SK-N-SH treated with all-trans-retinoic acid at 6 μM for 48 hours (cell line): ENCODE data around the gene PARVB.

Experiments used
- ATAC-seq: fragments of 200-7000 bp; cut with Tn5 transposase; 3 replicates; pipeline ENCODE4 v1.9.1; 2020; ENCODE audit warnings: mild to moderate bottlenecking, moderate library complexity
- ARNTL ChIP-seq: fragments of 450-650 bp; formaldehyde crosslinking; IDR thresholded peaks from 2 replicates; pipeline ENCODE4 v1.5.0; 2020; ENCODE audit warnings: low read depth, mild to moderate bottlenecking, moderate library complexity, borderline replicate concordance
- BACH2 ChIP-seq: fragments of 250-450 bp; sonication (Bioruptor Pico); IDR thresholded peaks from 2 replicates; pipeline ENCODE4 v1.9.0; 2021; ENCODE audit warnings: mild to moderate bottlenecking, borderline replicate concordance
- CSDC2 ChIP-seq: fragments of 250-450 bp; sonication (Bioruptor Pico); IDR thresholded peaks from 2 replicates; pipeline ENCODE4 v1.5.0; 2020; ENCODE audit warnings: mild to moderate bottlenecking, moderate library complexity
- ESRRG ChIP-seq: fragments of 250-450 bp; sonication (Bioruptor Pico); IDR thresholded peaks from 2 replicates; pipeline ENCODE4 v1.6.1; 2021; ENCODE audit warnings: mild to moderate bottlenecking
- GLIS3 ChIP-seq: fragments of 250-450 bp; sonication (Bioruptor Pico); IDR thresholded peaks from 2 replicates; pipeline ENCODE4 v1.5.0; 2020; ENCODE audit warnings: mild to moderate bottlenecking, moderate library complexity
- ISL1 ChIP-seq: fragments of 250-450 bp; sonication (Bioruptor Pico); IDR thresholded peaks from 2 replicates; pipeline ENCODE4 v2.1.2; 2022; ENCODE audit warnings: mild to moderate bottlenecking, moderate library complexity
- OSR1 ChIP-seq: fragments of 250-450 bp; sonication (Bioruptor Pico); IDR thresholded peaks from 2 replicates; pipeline ENCODE4 v1.8.0; 2022; ENCODE audit warnings: moderate library complexity, mild to moderate bottlenecking, inconsistent platforms
- PPARA ChIP-seq: fragments of 250-450 bp; sonication (Bioruptor Pico); IDR thresholded peaks from 2 replicates; pipeline ENCODE4 v1.5.0; 2020; ENCODE audit warnings: mild to moderate bottlenecking, borderline replicate concordance
- RARB ChIP-seq: fragments of 250-450 bp; sonication (Bioruptor Pico); IDR thresholded peaks from 2 replicates; pipeline ENCODE4 v1.8.0; 2021; ENCODE audit warnings: mild to moderate bottlenecking, moderate library complexity
- SNAI2 ChIP-seq: fragments of 250-450 bp; sonication (Bioruptor Pico); IDR thresholded peaks from 2 replicates; pipeline ENCODE4 v1.5.0; 2020; ENCODE audit warnings: mild to moderate bottlenecking, moderate library complexity
- TCF4 ChIP-seq: fragments of 250-450 bp; sonication (Bioruptor Pico); IDR thresholded peaks from 2 replicates; pipeline ENCODE4 v1.8.0; 2021; ENCODE audit warnings: mild to moderate bottlenecking, moderate library complexity, borderline replicate concordance
- TOX ChIP-seq: fragments of 250-450 bp; sonication (Bioruptor Pico); IDR thresholded peaks from 2 replicates; pipeline ENCODE4 v1.8.0; 2021; ENCODE audit warnings: mild to moderate bottlenecking, moderate library complexity, borderline replicate concordance
- TSHZ2 ChIP-seq: fragments of 250-450 bp; sonication (Bioruptor Pico); IDR thresholded peaks from 2 replicates; pipeline ENCODE4 v1.5.0; 2020; ENCODE audit warnings: mild to moderate bottlenecking, moderate library complexity
- ZC3H10 ChIP-seq: fragments of 250-450 bp; sonication (Bioruptor Pico); IDR thresholded peaks from 2 replicates; pipeline ENCODE4 v1.5.1; 2021; ENCODE audit warnings: mild to moderate bottlenecking, moderate library complexity
- ZFP3 ChIP-seq: fragments of 250-450 bp; sonication (Bioruptor Pico); IDR thresholded peaks from 2 replicates; pipeline ENCODE4 v1.5.0; 2020; ENCODE audit warnings: mild to moderate bottlenecking, moderate library complexity
- ZFP30 ChIP-seq: fragments of 450-650 bp; formaldehyde crosslinking; IDR thresholded peaks from 2 replicates; pipeline ENCODE4 v1.5.0; 2022; ENCODE audit warnings: mild to moderate bottlenecking, moderate library complexity
- ZNF565 ChIP-seq: fragments of 450-650 bp; formaldehyde crosslinking; conservative IDR thresholded peaks from 2 replicates; pipeline ENCODE4 v1.5.0; 2020; ENCODE audit warnings: low read depth, mild to moderate bottlenecking, moderate library complexity
- ZNF70 ChIP-seq: fragments of 450-650 bp; formaldehyde crosslinking; IDR thresholded peaks from 2 replicates; pipeline ENCODE4 v1.5.0; 2020; ENCODE audit warnings: mild to moderate bottlenecking, moderate library complexity
- ZNF8 ChIP-seq: fragments of 450-650 bp; formaldehyde crosslinking; IDR thresholded peaks from 2 replicates; pipeline ENCODE4 v1.5.0; 2020; ENCODE audit warnings: mild to moderate bottlenecking, moderate library complexity
- TF ChIP-seq, protein P1 (sequence below): fragments of 250-450 bp; sonication (Bioruptor Pico); IDR thresholded peaks from 2 replicates; pipeline ENCODE4 v1.8.0; 2021; ENCODE audit warnings: low read depth, mild to moderate bottlenecking, moderate library complexity, borderline replicate concordance
- TF ChIP-seq, protein P2 (sequence below): fragments of 250-450 bp; sonication (Bioruptor Pico); IDR thresholded peaks from 2 replicates; pipeline ENCODE4 v1.5.1; 2021; ENCODE audit warnings: mild to moderate bottlenecking, moderate library complexity
- TF ChIP-seq, protein P3 (sequence below): fragments of 250-450 bp; sonication (Bioruptor Pico); IDR thresholded peaks from 2 replicates; pipeline ENCODE4 v1.5.1; 2020; ENCODE audit warnings: low read depth, mild to moderate bottlenecking, moderate library complexity

PARVB gene

DNA sequence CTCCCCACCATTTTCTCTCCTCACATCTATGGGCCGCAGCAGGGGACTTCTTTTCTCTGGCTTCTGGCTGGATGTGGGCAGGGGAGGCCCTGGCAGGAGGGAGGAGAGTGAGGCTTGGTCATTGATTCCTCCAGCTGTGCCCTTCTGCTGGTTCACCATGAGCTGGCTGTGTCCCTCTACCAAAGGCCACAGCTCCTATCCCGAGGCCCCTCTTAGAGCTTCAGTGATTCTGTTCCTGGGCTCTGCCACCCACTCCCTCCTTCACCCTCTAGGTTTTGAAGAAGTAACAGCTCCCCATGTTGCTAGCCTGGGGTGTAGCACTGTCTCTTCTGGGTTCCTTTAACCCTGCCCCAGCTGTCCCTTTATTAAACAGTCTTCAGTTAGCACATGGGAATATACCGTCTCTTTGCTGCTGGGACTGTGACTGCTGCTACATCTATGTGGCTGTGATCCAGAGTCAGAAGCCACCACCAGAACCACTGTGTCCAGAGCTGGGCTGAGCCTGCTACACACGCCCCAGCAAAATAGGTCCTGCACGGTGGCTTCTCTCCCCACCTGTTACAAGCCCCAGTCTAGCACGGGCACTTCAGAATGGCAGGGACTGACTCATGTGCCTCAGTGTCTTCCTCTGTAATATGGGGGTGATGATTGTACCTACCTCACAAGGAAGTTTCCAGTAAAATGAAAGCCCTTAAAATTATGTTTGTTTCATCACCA is 156.0 kb downstream of the PARVB start:
- ATAC-seq: no peak
- TF ChIP-seq ARNTL (CRISPR knock-in tag) (no peak), ISL1 (CRISPR knock-in tag) (no peak), ESRRG (no peak), CSDC2 (CRISPR knock-in tag) (no peak), ZNF565 (CRISPR knock-in tag) (no peak), ZC3H10 (CRISPR knock-in tag) (no peak), RARB (no peak), GLIS3 (no peak), SNAI2 (no peak), TCF4 (CRISPR knock-in tag) (no peak), ZNF8 (no peak), PPARA (CRISPR knock-in tag) (no peak)
- TF ChIP-seq, protein P1, sequence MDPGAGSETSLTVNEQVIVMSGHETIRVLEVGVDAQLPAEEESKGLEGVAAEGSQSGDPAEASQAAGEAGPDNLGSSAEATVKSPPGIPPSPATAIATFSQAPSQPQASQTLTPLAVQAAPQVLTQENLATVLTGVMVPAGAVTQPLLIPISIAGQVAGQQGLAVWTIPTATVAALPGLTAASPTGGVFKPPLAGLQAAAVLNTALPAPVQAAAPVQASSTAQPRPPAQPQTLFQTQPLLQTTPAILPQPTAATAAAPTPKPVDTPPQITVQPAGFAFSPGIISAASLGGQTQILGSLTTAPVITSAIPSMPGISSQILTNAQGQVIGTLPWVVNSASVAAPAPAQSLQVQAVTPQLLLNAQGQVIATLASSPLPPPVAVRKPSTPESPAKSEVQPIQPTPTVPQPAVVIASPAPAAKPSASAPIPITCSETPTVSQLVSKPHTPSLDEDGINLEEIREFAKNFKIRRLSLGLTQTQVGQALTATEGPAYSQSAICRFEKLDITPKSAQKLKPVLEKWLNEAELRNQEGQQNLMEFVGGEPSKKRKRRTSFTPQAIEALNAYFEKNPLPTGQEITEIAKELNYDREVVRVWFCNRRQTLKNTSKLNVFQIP (CRISPR knock-in tag): no peak

DNA sequence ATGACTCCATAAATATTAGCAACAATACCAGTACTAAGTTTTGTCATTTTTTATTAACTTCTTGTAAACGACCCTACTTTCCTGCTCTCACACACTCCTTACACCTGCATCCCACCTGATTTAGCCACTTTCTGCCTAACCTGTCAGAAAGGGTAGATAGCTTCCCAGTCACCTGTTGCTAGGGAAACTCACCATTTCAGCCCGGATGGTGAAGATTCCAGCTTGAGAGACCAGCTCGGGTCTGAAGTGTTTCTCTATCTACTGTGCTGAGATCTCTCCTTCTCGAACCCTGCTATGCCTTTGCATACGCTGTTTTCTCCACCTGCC is 156.6 kb downstream of the PARVB start, which contains the start of gene PARVG:
Gene PARVG, plus strand, starts transcription at position 220 of the 327 bp plus-strand sequence. CDS start 2,405 bp downstream, outside the sequence.
- peak; percentile 26; the same call in 1 of the 3 replicates for ATAC-seq
- TF ChIP-seq TCF4 (CRISPR knock-in tag): no peak
- no peak for TF ChIP-seq ZNF565 (CRISPR knock-in tag)
- TF ChIP-seq ZNF70 (CRISPR knock-in tag): no peak
- no peak for TF ChIP-seq PPARA (CRISPR knock-in tag)
- TF ChIP-seq BACH2: no peak
- no peak for TF ChIP-seq ZFP3 (CRISPR knock-in tag)
- TF ChIP-seq, protein P2, sequence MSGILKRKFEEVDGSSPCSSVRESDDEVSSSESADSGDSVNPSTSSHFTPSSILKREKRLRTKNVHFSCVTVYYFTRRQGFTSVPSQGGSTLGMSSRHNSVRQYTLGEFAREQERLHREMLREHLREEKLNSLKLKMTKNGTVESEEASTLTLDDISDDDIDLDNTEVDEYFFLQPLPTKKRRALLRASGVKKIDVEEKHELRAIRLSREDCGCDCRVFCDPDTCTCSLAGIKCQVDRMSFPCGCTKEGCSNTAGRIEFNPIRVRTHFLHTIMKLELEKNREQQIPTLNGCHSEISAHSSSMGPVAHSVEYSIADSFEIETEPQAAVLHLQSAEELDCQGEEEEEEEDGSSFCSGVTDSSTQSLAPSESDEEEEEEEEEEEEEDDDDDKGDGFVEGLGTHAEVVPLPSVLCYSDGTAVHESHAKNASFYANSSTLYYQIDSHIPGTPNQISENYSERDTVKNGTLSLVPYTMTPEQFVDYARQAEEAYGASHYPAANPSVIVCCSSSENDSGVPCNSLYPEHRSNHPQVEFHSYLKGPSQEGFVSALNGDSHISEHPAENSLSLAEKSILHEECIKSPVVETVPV: no peak
- TF ChIP-seq ESRRG: no peak
- no peak for TF ChIP-seq TSHZ2 (CRISPR knock-in tag)
- TF ChIP-seq TOX: no peak
- TF ChIP-seq CSDC2 (CRISPR knock-in tag): no peak
- TF ChIP-seq OSR1 (CRISPR knock-in tag): no peak
- no peak for TF ChIP-seq ARNTL (CRISPR knock-in tag)
- TF ChIP-seq ZC3H10 (CRISPR knock-in tag): no peak
- TF ChIP-seq GLIS3: no peak
- no peak for TF ChIP-seq SNAI2
- TF ChIP-seq, all 23 proteins: peak for 0

- no peak for ATAC-seq
- TF ChIP-seq ZFP3 (CRISPR knock-in tag) (peak; percentile 95), ZC3H10 (CRISPR knock-in tag) (no peak)
These were observed 157.2 kb downstream of the PARVB start for GRCh38 chr22:44181033-44181911.

- no peak for ATAC-seq
- TF ChIP-seq ZFP30 (CRISPR knock-in tag) (no peak), ZNF70 (CRISPR knock-in tag) (no peak), SNAI2 (no peak), CSDC2 (CRISPR knock-in tag) (no peak), PPARA (CRISPR knock-in tag) (no peak), ZFP3 (CRISPR knock-in tag) (no peak), TOX (no peak), ZC3H10 (CRISPR knock-in tag) (no peak), ARNTL (CRISPR knock-in tag) (no peak), OSR1 (CRISPR knock-in tag) (no peak)
- TF ChIP-seq, protein P3, sequence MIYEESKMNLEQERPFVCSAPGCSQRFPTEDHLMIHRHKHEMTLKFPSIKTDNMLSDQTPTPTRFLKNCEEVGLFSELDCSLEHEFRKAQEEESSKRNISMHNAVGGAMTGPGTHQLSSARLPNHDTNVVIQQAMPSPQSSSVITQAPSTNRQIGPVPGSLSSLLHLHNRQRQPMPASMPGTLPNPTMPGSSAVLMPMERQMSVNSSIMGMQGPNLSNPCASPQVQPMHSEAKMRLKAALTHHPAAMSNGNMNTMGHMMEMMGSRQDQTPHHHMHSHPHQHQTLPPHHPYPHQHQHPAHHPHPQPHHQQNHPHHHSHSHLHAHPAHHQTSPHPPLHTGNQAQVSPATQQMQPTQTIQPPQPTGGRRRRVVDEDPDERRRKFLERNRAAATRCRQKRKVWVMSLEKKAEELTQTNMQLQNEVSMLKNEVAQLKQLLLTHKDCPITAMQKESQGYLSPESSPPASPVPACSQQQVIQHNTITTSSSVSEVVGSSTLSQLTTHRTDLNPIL (CRISPR knock-in tag): no peak
- TF ChIP-seq, protein P2: no peak
- TF ChIP-seq, protein P1 (CRISPR knock-in tag): no peak
These were observed 157.9 kb downstream of the PARVB start for GRCh38 chr22:44181912-44182587.
